IMR-90 (cell line): ENCODE measurements around the gene FN1. TPM values are rescaled to one million over a fixed set of nuclear protein-coding genes. Genes with fewer than 3 reads are reported as not detected.

Source experiments
- ATAC-seq: fragments of 200-7000 bp; cut with Tn5 transposase; 2 replicates; pipeline ENCODE4 v1.9.1; 2020; ENCODE audit warnings: low read depth, mild to moderate bottlenecking, moderate library complexity
- BruUV-seq: library from RNA; stranded (reverse); fragments of 400-500 nt; replicated peaks from 2 replicates; lab custom pipeline; 2021; lab: Mats Ljungman, UMichigan
- CTCF ChIA-PET: fragments of 300-600 bp; formaldehyde crosslinking; extraction: SDS; loops from one replicate; lab custom pipeline; 2021; ENCODE audit warnings: antibody characterized with exemption; lab: Yijun Ruan, JAX
- POLR2A ChIA-PET: fragments of 300-600 bp; sonication (Branson Sonifier 250); formaldehyde crosslinking; loops from one replicate; lab custom pipeline; 2022; ENCODE audit warnings: antibody characterized with exemption; ENCODE audit not compliant: unreplicated experiment; lab: Charles Lee
- DNase-seq: peaks from one replicate; pipeline ENCODE4 v3.0.0; 2013
- H2AFZ ChIP-seq: replicated peaks from 2 replicates; pipeline ENCODE3; 2013; ENCODE audit warnings: low read length, mild to moderate bottlenecking; ENCODE audit not compliant: poor library complexity
- H2AK5ac ChIP-seq: 2 replicates; pipeline ENCODE4 v1.6.1; 2013; ENCODE audit warnings: low read depth, low read length, inconsistent platforms
- H2AK9ac ChIP-seq: replicated peaks from 2 replicates; pipeline ENCODE3; 2013; ENCODE audit warnings: mild to moderate bottlenecking, low read depth, low read length, moderate library complexity; ENCODE audit not compliant: poor library complexity
- H2BK120ac ChIP-seq: 2 replicates; pipeline ENCODE4 v1.6.1; 2013; ENCODE audit warnings: low read depth, low read length, inconsistent platforms
- H2BK15ac ChIP-seq: 3 replicates; pipeline ENCODE4 v1.6.1; 2013; ENCODE audit warnings: low read depth, low read length, inconsistent platforms
- H2BK20ac ChIP-seq: 2 replicates; pipeline ENCODE4 v1.6.1; 2013; ENCODE audit warnings: low read depth, mild to moderate bottlenecking, inconsistent platforms, low read length, moderate library complexity
- H2BK5ac ChIP-seq: 2 replicates; pipeline ENCODE4 v1.6.1; 2013; ENCODE audit warnings: mild to moderate bottlenecking, low read depth, low read length, inconsistent platforms; ENCODE audit not compliant: poor library complexity, severe bottlenecking
- H3K14ac ChIP-seq: replicated peaks from 2 replicates; pipeline ENCODE4 v1.6.1; 2013; ENCODE audit warnings: low read depth, low read length, inconsistent platforms
- H3K18ac ChIP-seq: 2 replicates; pipeline ENCODE4 v1.6.1; 2013; ENCODE audit warnings: low read depth, low read length, control low read depth
- H3K23ac ChIP-seq: 2 replicates; pipeline ENCODE4 v1.6.1; 2013; ENCODE audit warnings: low read depth, low read length, inconsistent platforms
- H3K27ac ChIP-seq: 2 replicates; pipeline ENCODE4 v1.5.1; 2013; ENCODE audit warnings: mild to moderate bottlenecking, control low read depth, low read length; ENCODE audit not compliant: insufficient read depth
- H3K27me3 ChIP-seq: 2 replicates; pipeline ENCODE4 v1.6.1; 2013; ENCODE audit warnings: low read length; ENCODE audit not compliant: control insufficient read depth, insufficient read depth
- H3K36me3 ChIP-seq: 2 replicates; pipeline ENCODE4 v1.6.1; 2013; ENCODE audit warnings: low read length, mixed read lengths; ENCODE audit not compliant: control insufficient read depth, insufficient read depth
- H3K4ac ChIP-seq: 2 replicates; pipeline ENCODE4 v1.6.1; 2013; ENCODE audit warnings: low read depth, low read length, inconsistent platforms
- H3K4me1 ChIP-seq: 2 replicates; pipeline ENCODE4 v1.6.1; 2013; ENCODE audit warnings: low read length, mixed read lengths; ENCODE audit not compliant: control insufficient read depth, insufficient read depth
- H3K4me2 ChIP-seq: 2 replicates; pipeline ENCODE4 v1.6.1; 2013; ENCODE audit warnings: low read depth, mild to moderate bottlenecking, control low read depth, low read length, moderate library complexity
- H3K4me3 ChIP-seq: 2 replicates; pipeline ENCODE4 v1.5.1; 2013; ENCODE audit warnings: low read depth, mild to moderate bottlenecking, control low read depth, low read length, moderate library complexity; ENCODE audit not compliant: insufficient read depth
- H3K56ac ChIP-seq: 2 replicates; pipeline ENCODE4 v1.6.1; 2013; ENCODE audit warnings: low read length, inconsistent platforms; ENCODE audit not compliant: insufficient read depth; ENCODE audit errors: extremely low read depth
- H3K79me1 ChIP-seq, 2 experiments: 2 replicates each; pipeline ENCODE4 v1.6.1; 2013; ENCODE audit warnings: low read length in 2 of 2, inconsistent platforms in 1 of 2, low read depth in 1 of 2
- H3K9ac ChIP-seq: 2 replicates; pipeline ENCODE4 v1.6.1; 2013; ENCODE audit warnings: low read depth, low read length, control low read depth
- H3K9me1 ChIP-seq: 2 replicates; pipeline ENCODE4 v1.6.1; 2013; ENCODE audit warnings: low read length, inconsistent platforms; ENCODE audit not compliant: insufficient read depth
- H3K9me3 ChIP-seq: 2 replicates; pipeline ENCODE4 v1.6.1; 2013; ENCODE audit warnings: low read length; ENCODE audit not compliant: control insufficient read depth, insufficient read depth
- H4K20me1 ChIP-seq: 2 replicates; pipeline ENCODE4 v1.6.1; 2013; ENCODE audit warnings: low read length, inconsistent platforms; ENCODE audit not compliant: insufficient read depth
- H4K5ac ChIP-seq: 2 replicates; pipeline ENCODE4 v1.6.1; 2013; ENCODE audit warnings: mild to moderate bottlenecking, low read depth, low read length, control low read depth
- H4K8ac ChIP-seq, 2 experiments: 2 replicates each; pipeline ENCODE4 v1.6.1; 2013; ENCODE audit warnings: low read depth in 2 of 2, low read length in 2 of 2, control low read depth in 1 of 2, inconsistent platforms in 1 of 2
- H4K91ac ChIP-seq: 2 replicates; pipeline ENCODE4 v1.6.1; 2013; ENCODE audit warnings: low read depth, low read length, inconsistent platforms; ENCODE audit not compliant: insufficient read depth
- FOS ChIP-seq: fragments of 150-350 bp; IDR thresholded peaks from 2 replicates; pipeline ENCODE4 v1.6.1; 2016; ENCODE audit warnings: low read depth, low read length
- NFE2L2 ChIP-seq: fragments of 150-350 bp; IDR thresholded peaks from 2 replicates; pipeline ENCODE4 v1.6.1; 2016; ENCODE audit warnings: low read depth, mild to moderate bottlenecking, low read length
- POLR2A ChIP-seq: IDR thresholded peaks from 2 replicates; pipeline ENCODE4 v1.6.1; 2012; ENCODE audit warnings: mild to moderate bottlenecking, low read depth, low read length
- RAD21 ChIP-seq: IDR thresholded peaks from 2 replicates; pipeline ENCODE4 v1.6.1; 2012; ENCODE audit warnings: low read length, improper control_type of control experiment
- RCOR1 ChIP-seq: IDR thresholded peaks from 2 replicates; pipeline ENCODE4 v1.6.1; 2012; ENCODE audit warnings: mild to moderate bottlenecking, low read length, improper control_type of control experiment; ENCODE audit not compliant: insufficient replicate concordance
- RFX5 ChIP-seq: IDR thresholded peaks from 2 replicates; pipeline ENCODE4 v1.8.0; 2012; ENCODE audit warnings: low read depth, mild to moderate bottlenecking, low read length, moderate library complexity
- SMC3 ChIP-seq: fragments of 150-350 bp; IDR thresholded peaks from 2 replicates; pipeline ENCODE4 v1.6.1; 2016; ENCODE audit warnings: low read depth, mild to moderate bottlenecking, antibody characterized with exemption, low read length, moderate library complexity
- WGBS, 2 experiments: methylation state at CpG; one replicate each; pipeline versions ENCODE4 v1.1.5 to v1.1.7; 2013; ENCODE audit warnings: missing lambda C conversion rate in 2 of 2; ENCODE audit not compliant: insufficient read length in 1 of 2; ENCODE audit errors: extremely low coverage in 2 of 2; 5-methylcytosine and 5-hydroxymethylcytosine counted together
- dilution Hi-C: fragments of 300-500 bp; cut with HindIII; formaldehyde crosslinking; loops from one replicate; pipeline ENCODE4 v1.14.3; 2018; ENCODE audit warnings: low sequenced_read_pairs; ENCODE audit not compliant: unreplicated experiment
- in situ Hi-C: fragments of 300-500 bp; cut with MboI; formaldehyde crosslinking; loops from 3 replicates; pipeline ENCODE4 v1.14.3; 2019; ENCODE audit warnings: low sequenced_read_pairs, inconsistent platforms, mixed read lengths
- intact Hi-C: fragments of 100-400 bp; cut with micrococcal nuclease; formaldehyde crosslinking; loops from 2 replicates; pipeline ENCODE4 v1.10.0; 2022
- polyA plus RNA-seq, 3 experiments: library from polyadenylated mRNA; depleted of rRNA; stranded (reverse); fragments of >200 nt; gene quantifications; 2 replicates each; pipeline ENCODE4 v1.2.3, GENCODE V29; 2012; ENCODE audit warnings: low replicate concordance in 1 of 3
- total RNA-seq: library from RNA; depleted of rRNA; stranded (reverse); fragments of >200 nt; gene quantifications from 2 replicates; pipeline ENCODE4 v1.2.3, GENCODE V29; 2012

Gene FN1
- total and polyA plus RNA-seq, 2 of the 4 experiments (the other 2 are of a cell fraction), result 8,243 to 13,004 TPM

- POLR2A ChIA-PET, result no interaction called here
- no peak overlapping the region for H3K9ac ChIP-seq
- no peaks in the 10 kb centered on the region for H3K9me1 ChIP-seq
- H3K4me2 ChIP-seq, result no peak overlapping the region
- BruUV-seq, result no TSS peak
- WGBS, 2 experiments, result no CpG with 5 or more reads among the region's 5 CpGs
- no peaks in the 10 kb centered on the region for H3K9me3 ChIP-seq
- no peak overlapping the region for H2BK15ac ChIP-seq
- CTCF ChIA-PET, result no interaction called here
- no peaks in the 10 kb centered on the region for H3K27me3 ChIP-seq
- ATAC-seq, result no peak
- H3K4ac ChIP-seq, result no peak overlapping the region
- no peak overlapping the region for H2BK5ac ChIP-seq
- H2BK120ac ChIP-seq, result no peak overlapping the region
- DNase-seq, result no peak
- H4K8ac ChIP-seq, result no peak overlapping the region
- no peak overlapping the region for H3K4me3 ChIP-seq
- intact Hi-C loops (no loop called here), dilution Hi-C loops (no loop called here), in situ Hi-C loops (no loop called here)
- H3K14ac ChIP-seq, result no peak overlapping the region
- no peak overlapping the region for H2AK9ac ChIP-seq
- no peaks in the 10 kb centered on the region; the same call in none of the 2 replicates for H4K20me1 ChIP-seq
- no peak overlapping the region for H2BK20ac ChIP-seq
- no peak overlapping the region for H4K5ac ChIP-seq
- no peak overlapping the region for H3K23ac ChIP-seq
- no peak overlapping the region for H3K18ac ChIP-seq
- no peak overlapping the region for H2AFZ ChIP-seq
- TF ChIP-seq POLR2A (no peak), RFX5 (no peak), RCOR1 (no peak), NFE2L2 (no peak), FOS (no peak), RAD21 (no peak), SMC3 (no peak)
- peaks cover 17% of the 10 kb centered on the region for H3K36me3 ChIP-seq
- no peak overlapping the region for H4K91ac ChIP-seq
- H3K4me1 ChIP-seq, result peaks cover 11% of the 10 kb centered on the region
- no peak overlapping the region for H3K56ac ChIP-seq
- peaks cover 9 to 14% of the 10 kb centered on the region in 2 experiments; a peak in 3 of 4 replicates for H3K79me1 ChIP-seq
- H3K27ac ChIP-seq, result no peak overlapping the region
- no peak overlapping the region for H2AK5ac ChIP-seq
Observed at GRCh38 chr2:215332872-215333595, 102.8 kb downstream of the FN1 start.
